Spleen (tissue), 3 donors: ENCODE data around the gene EPAS1.

Source experiments
- POLR2A ChIP-seq, 3 donors: fragments of 450-650 bp; IDR thresholded peaks; one replicate each; pipeline ENCODE4 v1.5.1; 2017; ENCODE audit warnings: antibody characterized with exemption in 3 of 3, mild to moderate bottlenecking in 1 of 3
- POLR2AphosphoS5 ChIP-seq, 3 donors: sonication (generic); formaldehyde crosslinking; IDR thresholded peaks; one replicate each; pipeline ENCODE4 v1.5.1; 2017; ENCODE audit warnings: antibody characterized with exemption in 3 of 3

DNA sequence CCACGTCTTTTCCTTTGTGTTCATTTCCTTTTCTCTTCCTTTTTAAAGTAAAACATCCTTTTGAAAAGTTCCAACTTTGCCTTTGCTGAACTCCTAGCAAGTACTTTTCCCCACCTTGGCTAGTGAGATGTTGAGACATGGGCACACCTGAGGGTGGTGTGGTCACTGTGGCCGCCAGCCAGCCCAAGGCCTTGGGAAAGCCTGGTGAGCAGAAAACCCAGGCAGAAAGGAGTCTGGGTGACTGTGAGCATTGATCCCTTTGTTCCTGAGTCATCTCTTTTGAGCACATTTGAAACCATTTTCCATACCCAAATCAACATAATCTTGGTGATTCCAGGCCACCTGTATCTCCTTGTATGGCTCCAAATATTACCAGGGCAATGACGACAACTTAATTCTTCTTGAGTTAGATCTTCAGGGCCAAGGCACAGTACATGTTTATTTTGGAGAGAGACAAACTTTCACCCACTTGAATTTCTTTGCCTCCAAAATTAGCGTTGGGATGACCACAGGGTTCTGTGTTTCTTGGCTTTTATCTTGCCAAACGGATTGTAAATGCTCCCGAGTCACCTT lies 14.5 kb downstream of the EPAS1 start:
- TF ChIP-seq POLR2A (IDR thresholded peaks at IDR 0.05) (no peak), POLR2AphosphoS5 (IDR thresholded peaks at IDR 0.05) (no peak)
